Inferior parietal cortex (tissue), 1 donor: ENCODE measurements around the gene SPRY1.

ENCODE experiments used
- DNase-seq: peaks from one replicate; pipeline ENCODE4 v3.0.0-alpha.2; 2016; ENCODE audit errors: extremely low spot score

SPRY1 gene, protein sequence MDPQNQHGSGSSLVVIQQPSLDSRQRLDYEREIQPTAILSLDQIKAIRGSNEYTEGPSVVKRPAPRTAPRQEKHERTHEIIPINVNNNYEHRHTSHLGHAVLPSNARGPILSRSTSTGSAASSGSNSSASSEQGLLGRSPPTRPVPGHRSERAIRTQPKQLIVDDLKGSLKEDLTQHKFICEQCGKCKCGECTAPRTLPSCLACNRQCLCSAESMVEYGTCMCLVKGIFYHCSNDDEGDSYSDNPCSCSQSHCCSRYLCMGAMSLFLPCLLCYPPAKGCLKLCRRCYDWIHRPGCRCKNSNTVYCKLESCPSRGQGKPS

DNA sequence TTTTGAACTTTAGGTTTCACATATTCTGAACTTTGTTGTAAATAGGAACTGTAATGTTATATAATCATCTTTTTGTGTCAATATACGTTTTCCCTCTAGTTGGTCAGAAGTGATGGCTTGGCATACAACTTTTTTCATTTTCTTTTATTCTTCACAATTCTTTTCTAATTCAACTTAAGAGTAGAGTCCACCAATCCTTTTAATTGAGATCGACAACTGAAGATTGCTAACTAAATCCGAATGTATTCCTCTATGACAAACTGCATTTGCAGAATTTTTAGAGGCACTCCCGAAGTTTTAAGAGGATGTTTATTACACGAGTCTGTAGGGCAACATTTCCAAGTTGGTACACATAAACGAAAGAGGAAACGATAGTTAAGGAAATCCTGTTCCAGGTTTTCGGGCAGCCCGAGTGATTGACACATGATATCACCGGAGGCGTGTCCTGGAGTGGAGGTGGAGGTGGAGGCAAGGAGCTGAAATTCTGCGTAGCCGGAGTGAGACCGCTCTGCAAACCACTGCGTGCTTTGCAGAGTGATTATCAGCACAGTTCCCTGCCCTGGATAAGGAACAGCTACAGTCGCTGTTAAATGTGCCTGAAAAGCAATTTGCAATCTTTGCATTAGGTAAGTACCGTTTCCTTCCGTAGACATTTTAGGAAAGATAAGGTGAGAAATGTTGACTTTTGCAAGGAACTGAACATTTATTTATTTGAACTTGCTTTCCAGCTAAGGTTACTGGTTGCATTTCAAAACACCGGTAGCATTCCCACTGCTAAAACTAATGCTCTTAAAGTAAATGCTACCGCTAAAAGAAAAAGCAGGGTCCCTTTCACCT, at the start of gene SPRY1:
SPRY1 (plus strand) TSS at position 489 of the 837 bp plus-strand sequence. CDS start 4,797 bp downstream, outside the sequence.
- DNase-seq, result peak; percentile 91

DNA sequence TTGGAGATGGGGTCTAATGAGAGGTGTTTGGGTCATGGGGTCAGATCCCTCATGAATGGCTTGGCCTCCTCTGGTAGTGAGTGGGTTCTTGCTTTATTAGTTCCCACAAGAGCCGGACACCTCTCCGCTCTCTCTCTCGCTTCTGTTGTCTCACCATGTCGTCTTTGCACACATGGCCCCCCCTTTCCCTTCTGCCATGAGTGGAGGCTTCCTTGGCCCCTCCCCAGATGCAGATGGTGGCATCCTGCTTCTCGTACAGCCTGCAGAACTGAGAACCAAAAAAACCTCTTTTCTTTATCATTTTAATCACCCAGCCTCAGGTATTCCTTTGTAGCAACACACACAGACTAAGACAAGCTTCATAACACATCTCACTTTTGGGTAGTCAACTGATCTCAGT, 49.6 kb upstream of the SPRY1 start:
- no peak for DNase-seq

DNA sequence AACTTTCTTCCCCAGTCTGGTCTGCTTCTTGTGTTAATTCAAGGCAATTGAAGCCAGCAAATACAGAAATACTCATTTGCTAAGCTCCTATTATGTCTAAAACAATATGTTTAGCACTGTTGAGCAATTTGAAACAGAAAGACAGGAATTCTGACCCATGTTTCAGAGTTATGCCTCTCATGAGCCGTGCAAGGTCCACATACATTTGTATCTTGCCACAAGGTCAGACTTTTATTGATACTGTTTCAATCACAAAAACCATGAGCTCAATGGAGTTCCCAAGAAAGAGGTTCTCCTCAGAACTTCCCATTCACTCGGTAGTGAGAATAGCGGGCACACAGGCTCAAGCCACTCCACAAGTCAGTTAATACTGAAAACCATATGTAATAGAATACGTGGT, 47.6 kb upstream of the SPRY1 start:
- DNase-seq, result no peak

DNA sequence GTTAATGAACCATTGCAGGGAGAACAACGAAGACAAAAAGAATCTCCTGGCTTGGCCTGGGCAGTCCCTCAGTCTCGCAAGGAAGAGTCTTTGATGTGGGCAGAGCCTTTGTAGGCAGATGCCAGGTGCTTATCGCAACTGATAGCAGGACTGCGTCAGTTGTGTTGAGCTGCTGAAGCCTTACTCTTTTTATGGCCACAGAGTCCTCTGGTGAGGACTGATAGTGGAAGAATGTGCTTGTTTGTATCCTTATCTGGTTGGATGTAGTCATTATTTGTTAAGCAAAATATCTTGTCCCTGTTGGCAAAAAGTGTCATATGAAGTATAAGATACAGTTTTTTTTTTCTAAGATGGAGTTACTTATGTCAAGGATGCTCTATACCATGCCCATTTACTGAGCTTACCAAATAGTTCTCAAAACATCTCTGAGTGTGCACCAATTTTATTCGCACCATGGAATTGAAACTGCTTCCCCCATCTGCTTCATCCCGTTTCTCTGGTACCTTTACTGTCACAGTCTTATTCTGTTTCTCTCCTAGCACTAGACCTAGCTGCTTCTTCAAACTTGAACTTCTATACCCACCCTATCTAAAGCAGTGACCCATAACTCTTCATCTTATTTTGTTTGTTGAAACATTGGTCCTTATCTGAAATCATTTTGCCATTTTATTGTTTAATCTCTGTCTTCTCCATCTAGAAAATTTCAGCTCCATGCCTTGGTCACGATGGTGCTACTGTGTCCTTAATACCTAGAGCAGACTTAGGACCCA, 47.0 kb upstream of the SPRY1 start:
- DNase-seq, result no peak

DNA sequence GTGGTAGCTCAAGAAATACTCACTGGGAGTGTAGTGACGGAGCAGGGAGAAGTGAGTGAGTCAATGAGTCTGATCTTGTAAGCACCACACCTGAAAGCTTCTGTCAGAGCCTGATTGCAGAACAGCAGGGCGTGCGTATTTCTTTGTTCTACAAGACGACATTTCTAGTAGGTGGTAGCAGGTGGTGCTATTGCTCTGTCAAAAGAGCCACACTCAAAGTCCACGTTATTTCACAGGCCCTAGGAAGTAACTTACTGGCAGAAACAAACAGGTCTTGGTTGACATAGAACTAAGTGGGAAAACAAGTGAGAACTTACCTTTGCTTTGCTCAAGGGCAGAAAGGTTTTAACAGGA, 46.4 kb upstream of the SPRY1 start:
- peak; percentile 35 for DNase-seq

DNA sequence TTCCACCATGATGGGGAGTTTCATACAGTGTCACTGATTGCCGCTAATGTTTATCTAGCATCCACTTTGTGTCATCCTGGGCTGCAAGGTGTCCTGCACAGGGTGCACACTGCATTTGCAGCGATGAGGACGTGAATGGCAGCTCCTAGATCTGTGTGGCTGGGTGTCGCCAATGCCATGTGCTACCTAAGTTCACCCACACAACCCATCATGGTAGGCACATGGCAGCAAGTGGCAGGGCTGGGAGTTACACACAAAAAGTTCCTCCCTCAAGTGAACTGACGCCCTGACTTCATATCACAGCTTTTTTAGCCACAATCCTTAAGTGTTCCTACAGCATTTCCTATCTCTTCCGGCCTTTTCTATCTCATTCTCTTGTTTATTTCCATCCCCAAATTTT, 45.9 kb upstream of the SPRY1 start:
- no peak for DNase-seq

DNA sequence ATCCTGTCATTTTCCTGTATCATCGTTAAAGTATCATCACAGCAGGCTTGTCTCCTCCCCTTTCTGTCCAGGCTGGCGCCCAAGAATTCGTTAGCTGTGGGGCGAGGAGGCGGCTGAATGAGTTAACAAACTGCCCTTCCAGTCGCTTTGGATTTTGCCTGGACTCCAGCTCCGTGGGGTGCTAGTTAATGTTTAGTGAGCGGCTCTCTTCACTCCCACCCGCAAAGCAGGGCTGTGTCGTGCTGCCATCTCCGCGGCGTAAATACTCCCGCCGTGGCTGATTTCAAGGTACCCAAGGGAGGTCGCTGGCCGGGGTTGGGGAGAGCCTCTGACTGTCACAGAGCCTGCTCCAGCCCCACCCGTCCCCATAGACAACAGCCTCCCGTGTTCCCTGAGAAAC, 44.9 kb upstream of the SPRY1 start:
- DNase-seq, result no peak

DNA sequence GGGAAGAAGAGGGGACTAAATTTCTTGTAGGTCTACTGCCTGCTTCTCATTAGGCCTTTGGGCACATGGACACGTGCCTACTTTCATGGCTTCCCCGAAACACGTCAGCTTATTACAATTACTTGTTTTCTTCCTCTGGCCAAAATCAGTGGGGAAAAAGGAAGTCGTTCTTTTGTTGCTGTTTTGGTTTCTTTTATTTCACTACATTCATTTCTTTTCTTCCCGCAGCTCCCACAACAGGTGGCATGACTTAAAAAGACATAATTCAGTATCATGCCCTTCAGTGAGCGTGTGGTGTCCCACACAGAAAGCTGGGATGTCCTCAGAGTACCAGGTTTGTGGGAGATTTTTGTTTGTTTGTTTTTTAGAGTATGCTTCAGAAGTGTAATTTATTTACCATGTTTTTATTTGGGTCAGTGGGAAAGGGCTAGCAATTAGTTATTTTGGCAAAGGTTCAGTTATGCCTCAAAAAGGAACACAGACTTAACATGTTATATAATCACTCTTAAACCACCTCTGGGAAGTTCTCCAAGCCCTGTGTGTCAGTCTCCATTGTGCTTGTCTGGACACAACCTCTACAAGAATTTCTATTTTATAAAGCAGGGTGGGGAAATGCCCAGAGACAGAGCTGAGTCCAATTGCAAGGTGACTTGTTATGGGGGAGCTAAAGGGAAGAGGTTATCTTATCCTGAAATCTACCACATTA, 44.2 kb upstream of the SPRY1 start:
- no peak for DNase-seq

DNA sequence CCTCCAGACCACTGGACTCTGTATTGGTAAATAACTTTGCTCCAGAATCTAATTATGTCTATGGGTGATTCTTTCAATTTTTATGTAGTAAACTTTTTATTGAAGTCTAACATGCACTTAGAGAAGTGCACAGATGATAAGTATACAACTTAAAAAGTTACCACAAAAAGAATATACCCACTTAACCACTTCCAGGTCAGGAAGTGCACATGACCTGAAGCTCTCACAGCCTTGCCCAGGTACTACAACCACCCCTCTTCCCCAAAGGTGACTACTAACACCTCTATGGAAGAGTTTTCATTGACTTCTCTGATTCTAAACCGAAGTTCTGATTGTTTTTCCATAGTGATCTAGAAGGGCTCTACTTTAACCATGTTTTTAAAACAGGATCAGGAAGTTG, 43.6 kb upstream of the SPRY1 start:
- no peak for DNase-seq

DNA sequence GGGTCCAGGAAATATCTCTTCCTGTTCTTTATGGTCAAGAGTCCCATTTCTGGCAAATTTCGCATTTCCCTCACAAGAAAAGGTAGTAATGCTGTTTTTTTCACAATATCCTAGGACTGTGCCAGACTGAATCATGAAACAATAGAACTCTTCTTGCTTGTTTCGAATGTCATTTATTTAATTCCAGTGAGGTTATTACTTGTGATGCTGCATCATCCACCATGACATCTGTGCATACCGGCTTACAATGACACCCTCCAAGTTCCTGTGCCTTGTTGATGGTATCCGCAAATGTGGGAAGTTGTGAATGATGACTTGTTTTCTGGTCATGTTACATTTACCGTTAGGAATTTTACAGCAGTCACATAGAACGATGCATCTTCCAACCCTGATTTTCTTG, 42.9 kb upstream of the SPRY1 start:
- no peak for DNase-seq

DNA sequence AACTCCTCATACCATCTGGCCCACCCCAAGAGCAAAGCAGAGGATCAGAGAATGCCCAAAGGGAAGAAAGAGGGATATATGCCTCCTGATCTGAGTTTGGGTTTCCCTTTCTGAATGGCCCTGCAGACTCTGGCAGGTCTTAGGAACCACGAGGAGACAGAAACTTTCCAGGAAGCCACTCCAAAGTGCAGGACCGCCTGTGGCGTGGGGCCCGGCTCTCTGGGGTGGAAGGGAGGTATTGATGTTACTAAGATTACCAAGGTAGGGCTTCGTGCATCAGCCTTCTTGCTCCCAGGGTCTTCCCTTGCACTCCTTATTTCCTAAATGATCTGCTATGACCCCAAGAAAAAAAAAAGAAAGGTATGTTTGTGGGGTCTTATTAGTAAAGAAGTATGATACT, 41.9 kb upstream of the SPRY1 start:
- no peak for DNase-seq

DNA sequence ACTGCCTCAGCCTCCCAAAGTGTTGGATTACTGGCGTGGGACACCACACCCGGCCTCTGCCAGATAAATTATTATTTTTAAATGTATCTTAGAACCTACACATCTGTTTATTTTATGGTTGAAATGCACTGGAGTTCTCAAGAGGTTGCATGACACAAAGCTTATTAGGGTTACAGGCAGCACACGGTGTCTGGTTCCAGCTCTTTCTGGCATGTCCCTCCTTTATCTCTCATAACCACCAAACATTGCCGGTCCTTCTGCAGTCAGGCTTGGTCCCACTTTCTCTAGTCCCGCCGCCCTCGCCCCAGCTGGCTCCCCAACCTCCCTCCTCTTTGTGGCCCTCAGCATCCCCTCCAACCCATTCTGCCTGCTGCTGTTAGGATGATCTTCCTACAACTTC, 39.7 kb upstream of the SPRY1 start:
- DNase-seq, result no peak

DNA sequence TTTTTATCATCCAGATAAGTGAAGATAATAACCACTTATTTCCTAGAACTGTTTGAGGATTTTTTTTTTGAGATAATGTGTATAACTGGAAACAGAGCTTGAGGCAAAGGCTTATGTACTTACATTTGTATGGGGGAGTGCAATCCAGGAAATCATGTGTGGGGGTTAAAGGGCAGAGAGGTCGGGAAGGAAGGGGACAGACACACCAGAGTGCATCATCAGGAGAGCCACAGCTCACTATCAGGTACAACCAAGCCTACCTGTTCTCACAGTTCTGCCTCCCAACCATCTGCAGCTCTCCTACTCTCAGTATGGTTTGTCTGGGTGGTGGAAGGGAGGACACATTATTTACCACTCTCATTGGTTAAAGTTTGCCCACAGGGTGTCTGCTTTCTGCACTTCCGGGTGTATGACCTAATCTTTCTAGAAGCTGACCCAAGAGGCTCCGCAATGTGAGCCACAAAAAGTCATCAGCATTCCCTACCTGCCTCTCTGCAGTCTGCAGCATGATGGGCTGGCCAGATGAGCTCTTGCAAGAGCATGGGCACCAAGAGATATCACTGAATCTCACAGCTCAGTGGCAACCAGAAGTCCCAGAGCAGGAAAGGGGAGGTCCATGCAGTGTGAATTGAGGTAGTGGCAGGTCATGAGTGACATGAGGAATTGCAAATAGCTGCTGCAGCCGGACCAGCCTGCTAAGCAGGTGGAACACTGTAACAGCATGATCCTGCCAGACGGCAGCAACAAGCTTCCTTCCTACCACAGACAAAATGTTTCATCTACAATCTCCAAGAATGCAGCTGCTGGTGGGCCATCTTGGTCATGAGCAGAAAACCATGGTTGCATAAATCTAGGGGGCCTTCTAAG, 36.9 kb upstream of the SPRY1 start:
- DNase-seq, result no peak

DNA sequence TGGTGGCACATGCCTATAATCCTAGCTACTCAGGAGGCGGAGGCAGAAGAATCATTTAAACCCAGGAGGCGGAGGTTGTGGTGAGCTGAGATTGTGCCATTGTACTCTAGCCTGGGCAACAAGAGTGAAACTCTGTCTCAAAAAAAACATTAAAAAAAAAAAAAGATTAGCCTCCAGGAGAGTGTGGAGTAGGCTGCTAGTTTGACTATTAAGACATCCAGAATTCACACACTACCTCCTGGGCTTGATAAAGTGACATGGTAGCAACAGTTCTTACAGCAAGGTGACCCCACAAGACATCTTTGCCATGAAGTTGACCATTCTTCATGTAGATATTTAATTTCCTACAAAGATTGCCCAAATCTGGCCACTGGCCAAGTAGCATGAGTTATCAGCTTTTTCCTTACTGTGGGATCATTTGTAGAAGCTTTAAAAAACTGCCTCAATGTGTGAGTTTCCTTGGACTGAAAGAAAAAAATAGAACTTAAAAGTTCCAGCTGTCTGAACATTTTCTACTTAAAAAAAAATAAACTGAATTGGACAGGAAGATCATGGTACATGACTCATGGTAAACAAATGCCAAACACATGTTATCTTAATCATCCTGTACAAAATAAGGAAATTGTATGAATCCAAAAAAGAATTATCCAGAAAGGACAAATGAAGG, 35.3 kb upstream of the SPRY1 start:
- peak; percentile 44 for DNase-seq

DNA sequence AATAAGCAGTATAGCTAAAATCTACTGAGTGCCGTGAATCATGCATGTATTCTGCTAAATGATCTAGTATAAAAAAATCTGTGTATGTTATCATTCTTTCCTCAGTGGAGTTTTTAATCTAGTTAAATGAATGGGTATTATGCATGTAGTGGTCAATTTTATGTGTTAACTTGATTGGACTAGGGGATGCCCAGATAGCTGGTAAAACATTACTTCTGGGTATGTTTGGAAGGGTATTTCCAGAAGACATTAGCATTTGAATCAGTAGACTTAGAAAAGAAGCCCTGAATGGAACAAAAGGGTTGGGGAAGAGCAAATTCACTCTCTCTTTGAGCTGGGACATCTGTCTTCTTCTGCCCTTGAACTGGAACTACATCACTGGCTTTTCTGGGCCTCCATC, 34.5 kb upstream of the SPRY1 start:
- no peak for DNase-seq

DNA sequence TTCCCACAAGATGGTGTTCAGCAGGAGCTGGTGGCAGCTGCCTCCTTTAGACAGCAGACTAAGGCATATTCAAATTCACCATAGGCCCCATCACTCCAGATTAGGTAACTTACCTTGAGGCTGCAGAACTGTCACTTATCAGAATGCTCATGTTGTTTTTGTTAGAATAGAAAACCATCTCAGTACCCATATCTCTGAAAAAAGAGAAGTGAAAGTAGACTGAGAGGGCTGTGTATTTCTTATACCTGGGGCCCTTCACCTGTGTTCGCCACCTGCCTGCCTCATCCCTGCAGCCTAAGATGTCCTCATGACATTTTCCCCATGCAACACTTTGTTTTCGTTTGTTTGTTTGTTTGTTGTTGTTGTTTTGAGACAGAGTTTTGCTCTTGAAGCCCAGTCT, 32.9 kb upstream of the SPRY1 start:
- DNase-seq, result no peak

DNA sequence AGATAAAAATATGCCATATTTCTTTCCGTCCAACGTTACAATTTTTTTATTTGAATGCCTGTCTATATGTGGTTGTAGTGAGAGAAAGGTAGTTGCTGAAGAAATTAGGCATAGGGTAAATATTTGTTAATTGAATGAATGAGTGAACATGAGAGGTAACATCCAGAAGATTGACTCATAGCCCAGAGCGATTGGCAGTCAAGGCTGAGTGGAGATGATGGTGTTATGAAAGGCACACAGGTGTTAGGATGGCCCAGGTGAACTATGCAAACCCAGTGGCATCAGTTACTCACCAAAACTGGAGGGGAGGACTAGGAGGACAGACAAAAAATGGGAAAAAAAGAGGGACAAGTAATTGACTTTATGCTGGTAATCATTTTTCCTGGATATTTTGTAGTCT, 31.7 kb upstream of the SPRY1 start:
- DNase-seq, result no peak

DNA sequence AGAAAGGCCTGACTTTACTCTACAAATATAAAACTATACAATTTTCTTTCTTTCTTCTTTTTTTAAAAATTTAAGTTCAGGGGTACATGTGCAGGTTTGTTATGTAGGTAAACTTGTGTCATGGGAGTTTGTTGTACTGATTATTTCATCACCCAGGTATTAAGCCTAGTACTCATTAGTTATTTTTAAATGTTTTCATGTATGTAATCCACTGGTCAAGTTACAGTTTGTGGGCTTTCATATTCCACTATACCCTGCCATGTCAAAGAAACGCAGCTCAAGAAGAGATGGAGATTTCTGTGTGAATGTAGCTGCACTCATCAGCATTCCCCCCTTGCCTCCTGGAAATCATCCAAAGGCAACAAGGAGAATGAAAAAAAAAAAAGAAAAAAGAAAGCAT, 31.2 kb upstream of the SPRY1 start:
- no peak for DNase-seq

DNA sequence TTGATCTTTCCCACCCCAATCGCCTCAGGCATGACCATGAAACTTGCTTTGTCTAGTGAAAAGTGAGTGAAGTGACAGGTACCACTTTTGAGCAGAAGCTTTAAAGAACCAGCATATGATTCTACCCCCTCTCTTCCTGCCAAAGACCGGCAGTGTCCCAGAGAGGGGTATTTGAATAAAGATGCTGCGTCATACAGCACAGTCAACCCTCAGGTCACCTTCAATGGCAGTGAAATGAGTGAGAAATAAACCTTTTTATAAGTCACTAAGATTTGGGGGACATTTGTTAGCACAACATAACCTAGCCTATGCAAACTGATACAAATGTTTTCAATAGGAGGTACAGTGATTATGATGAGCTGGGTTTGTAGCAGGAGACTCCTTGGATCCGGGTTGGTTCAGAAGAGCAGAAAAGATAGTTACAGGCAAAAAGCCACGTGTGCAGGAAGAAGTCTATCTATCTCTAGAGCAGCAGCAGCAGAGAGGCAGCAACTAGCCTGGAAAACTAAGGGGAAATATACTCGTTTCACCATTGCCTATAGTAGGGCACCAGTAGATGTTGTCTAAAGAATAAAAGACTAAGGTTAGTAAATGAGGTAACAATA, 30.3 kb upstream of the SPRY1 start:
- DNase-seq, result no peak

DNA sequence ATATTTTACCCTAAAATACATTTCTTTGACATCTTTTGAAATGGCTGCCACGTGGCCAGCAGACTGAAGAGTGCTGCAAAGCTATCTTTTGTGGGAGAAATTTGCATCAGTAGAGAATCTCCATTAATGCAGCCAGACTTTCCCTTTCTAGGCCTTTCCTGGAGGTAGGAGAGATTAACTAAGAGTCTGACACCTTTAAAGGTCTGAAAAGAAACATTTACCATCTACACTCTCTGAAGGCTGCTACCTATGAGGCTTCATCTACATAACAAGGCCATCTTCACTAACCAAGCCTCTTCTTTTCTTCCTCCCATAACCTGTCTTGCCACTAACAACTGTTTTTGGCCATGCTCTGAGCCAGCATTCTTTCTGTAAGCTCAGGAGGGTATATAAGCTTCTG, 17.8 kb upstream of the SPRY1 start:
- DNase-seq, result no peak
